ENCODE data around the gene HLA-DQB2.
"Not testable (repeated sequence)": the region's sequence is repeated elsewhere in the genome, so short reads cannot be mapped to it uniquely, and the experiment has no call there.

Gene HLA-DQB2
- 0 to 0.59 (median 0.12) reads per million in 4 donors for total RNA-seq

- no peak for DNase-seq
These were observed at the start of gene HLA-DQB2 for GRCh38 chr6:32763421-32763820. HLA-DQB2 (minus strand) TSS chr6:32763532; CDS start chr6:32763470, 62 bp downstream.

- DNase-seq: no peak
These were observed 45.8 kb upstream of the HLA-DQB2 start for GRCh38 chr6:32809171-32809570.

- DNase-seq: no peak
These were observed 43.8 kb upstream of the HLA-DQB2 start for GRCh38 chr6:32807020-32807580.

GRCh38 chr6:32805404-32805803 lies 42.1 kb upstream of the HLA-DQB2 start:
- not testable (repeated sequence) for DNase-seq

GRCh38 chr6:32803416-32803815 lies 40.1 kb upstream of the HLA-DQB2 start:
- DNase-seq: no peak

GRCh38 chr6:32799740-32800139 lies 36.4 kb upstream of the HLA-DQB2 start:
- DNase-seq: no peak

- no peak for DNase-seq
These were observed 35.8 kb upstream of the HLA-DQB2 start for GRCh38 chr6:32799168-32799567.

GRCh38 chr6:32796848-32797776 lies 33.8 kb upstream of the HLA-DQB2 start:
- DNase-seq: peak; percentile 39 to 81 (median 64)

- DNase-seq: no peak
These were observed 31.2 kb upstream of the HLA-DQB2 start for GRCh38 chr6:32794510-32794909.

GRCh38 chr6:32792901-32793435 lies 29.6 kb upstream of the HLA-DQB2 start:
- DNase-seq: no peak

GRCh38 chr6:32790306-32790705 lies 27.0 kb upstream of the HLA-DQB2 start:
- DNase-seq: no peak

GRCh38 chr6:32785781-32786533 lies 22.6 kb upstream of the HLA-DQB2 start:
- peak in 2 of 5 donors; percentile 22 to 56 for DNase-seq

- DNase-seq: not testable (repeated sequence)
These were observed 19.6 kb upstream of the HLA-DQB2 start for GRCh38 chr6:32782923-32783322.

- no peak for DNase-seq
These were observed 15.7 kb upstream of the HLA-DQB2 start for GRCh38 chr6:32779036-32779435.

GRCh38 chr6:32775071-32775470 lies 11.7 kb upstream of the HLA-DQB2 start:
- no peak for DNase-seq

- DNase-seq: no peak
These were observed 11.1 kb upstream of the HLA-DQB2 start for GRCh38 chr6:32774426-32774825.

- DNase-seq: no peak
These were observed 9.3 kb upstream of the HLA-DQB2 start for GRCh38 chr6:32772656-32773055.

- DNase-seq: no peak
These were observed 716 bp upstream of the HLA-DQB2 start for GRCh38 chr6:32764048-32764447.

GRCh38 chr6:32761548-32761947 lies 1.8 kb downstream of the HLA-DQB2 start:
- DNase-seq: no peak

- DNase-seq: no peak
These were observed 2.3 kb downstream of the HLA-DQB2 start for GRCh38 chr6:32761072-32761471.

- DNase-seq: no peak
These were observed 3.7 kb downstream of the HLA-DQB2 start for GRCh38 chr6:32759669-32760068.

GRCh38 chr6:32752580-32752979 lies 10.8 kb downstream of the HLA-DQB2 start:
- DNase-seq: no peak

- DNase-seq: not testable (repeated sequence)
These were observed 17.7 kb downstream of the HLA-DQB2 start for GRCh38 chr6:32745649-32746048.

Measured in T-helper 1 cell (primary cell).